HG02759 (cell line): ENCODE data around the gene CBX7.

Experiments
- ATAC-seq: cut with Tn5 transposase; IDR thresholded peaks from one replicate; pipeline ENCODE4 v1.9.1; 2021; ENCODE audit warnings: mild to moderate bottlenecking, moderate library complexity; ENCODE audit not compliant: unreplicated experiment

The CBX7 gene

DNA sequence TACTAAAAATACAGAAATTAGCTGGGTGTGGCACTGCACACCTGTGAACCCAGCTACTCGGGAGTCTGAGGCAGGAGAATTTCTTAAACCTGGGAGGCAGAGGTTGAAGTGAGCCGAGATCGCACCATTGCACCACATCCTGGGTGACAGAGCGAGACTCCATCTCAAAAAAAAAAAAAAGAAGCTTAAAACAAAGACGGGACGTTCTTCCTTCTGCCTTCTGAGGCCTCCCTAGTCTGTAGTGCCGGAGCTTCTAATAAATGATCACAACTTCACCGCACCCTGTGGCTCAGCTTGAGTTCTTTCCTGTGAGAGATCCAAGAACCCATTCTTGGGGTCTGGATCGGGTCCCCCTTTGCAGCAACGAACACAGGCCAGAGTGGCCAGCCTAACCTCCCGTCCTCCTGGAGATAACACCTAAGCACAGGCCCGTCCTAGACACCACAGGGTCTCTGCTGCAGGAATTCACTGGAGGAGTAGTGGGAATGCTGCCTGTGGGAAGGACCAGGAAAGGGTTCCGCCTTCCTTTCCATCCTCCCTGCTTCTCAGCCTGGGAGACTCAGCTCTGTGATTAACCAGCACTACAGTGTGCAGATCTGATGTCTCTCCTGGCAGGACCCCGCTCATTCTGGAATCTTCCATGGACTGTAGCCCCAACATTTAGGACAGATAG lies 57.6 kb downstream of the CBX7 start:
- ATAC-seq: no peak

- no peak for ATAC-seq
These were observed 60.2 kb downstream of the CBX7 start for GRCh38 chr22:39092111-39092862.

- no peak for ATAC-seq
These were observed 61.1 kb downstream of the CBX7 start for GRCh38 chr22:39091126-39092081.

DNA sequence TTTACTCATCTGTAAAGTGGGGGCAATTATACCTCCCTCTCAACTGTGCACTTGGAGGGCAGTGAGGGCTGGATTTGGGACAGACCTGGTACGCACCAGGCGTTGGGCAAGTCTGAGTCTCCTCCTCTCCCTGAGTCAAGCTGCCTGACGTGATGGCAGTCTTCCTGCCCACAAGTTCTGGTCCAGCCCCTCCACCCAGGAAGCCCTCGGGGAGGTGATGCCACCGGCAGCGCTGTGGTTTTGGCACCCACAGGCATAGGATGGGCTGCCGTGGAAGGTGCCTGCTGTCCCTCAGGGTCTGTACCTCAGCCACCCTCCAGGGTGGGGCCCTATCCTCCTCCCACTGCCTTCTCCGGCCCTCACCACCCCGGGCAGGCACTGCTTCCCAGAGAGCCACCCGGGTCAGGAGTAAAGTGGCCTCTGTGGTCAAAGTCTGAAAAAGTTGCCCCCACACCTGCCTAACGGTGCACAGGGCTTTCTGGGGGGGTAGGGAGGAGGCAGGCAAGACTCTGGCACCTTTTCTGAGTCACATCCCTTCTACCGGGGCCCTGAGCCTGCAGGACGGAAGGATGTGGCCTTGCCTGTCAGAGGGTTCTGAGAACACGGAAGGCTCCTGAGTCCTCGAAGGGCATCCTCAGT lies 61.9 kb downstream of the CBX7 start:
- no peak for ATAC-seq

GRCh38 chr22:39089928-39090327 lies 62.6 kb downstream of the CBX7 start:
- no peak for ATAC-seq

DNA sequence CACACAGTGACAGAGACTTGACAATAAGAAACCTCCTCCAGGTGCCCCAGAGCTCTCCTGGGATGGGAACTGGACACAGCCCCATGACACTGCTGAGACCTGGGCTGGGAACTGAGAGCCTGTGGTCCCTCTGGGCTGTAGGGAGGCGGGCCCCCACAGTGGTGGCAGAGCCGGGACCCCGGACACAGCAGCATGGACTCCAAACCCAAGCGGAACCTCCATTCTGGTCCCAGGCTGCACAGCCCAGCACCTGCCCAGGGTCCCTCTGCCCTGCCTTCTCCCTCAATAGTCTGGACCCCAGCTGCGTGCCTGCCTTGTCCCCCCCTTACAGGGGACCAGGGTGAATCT lies 63.8 kb downstream of the CBX7 start:
- ATAC-seq: no peak

DNA sequence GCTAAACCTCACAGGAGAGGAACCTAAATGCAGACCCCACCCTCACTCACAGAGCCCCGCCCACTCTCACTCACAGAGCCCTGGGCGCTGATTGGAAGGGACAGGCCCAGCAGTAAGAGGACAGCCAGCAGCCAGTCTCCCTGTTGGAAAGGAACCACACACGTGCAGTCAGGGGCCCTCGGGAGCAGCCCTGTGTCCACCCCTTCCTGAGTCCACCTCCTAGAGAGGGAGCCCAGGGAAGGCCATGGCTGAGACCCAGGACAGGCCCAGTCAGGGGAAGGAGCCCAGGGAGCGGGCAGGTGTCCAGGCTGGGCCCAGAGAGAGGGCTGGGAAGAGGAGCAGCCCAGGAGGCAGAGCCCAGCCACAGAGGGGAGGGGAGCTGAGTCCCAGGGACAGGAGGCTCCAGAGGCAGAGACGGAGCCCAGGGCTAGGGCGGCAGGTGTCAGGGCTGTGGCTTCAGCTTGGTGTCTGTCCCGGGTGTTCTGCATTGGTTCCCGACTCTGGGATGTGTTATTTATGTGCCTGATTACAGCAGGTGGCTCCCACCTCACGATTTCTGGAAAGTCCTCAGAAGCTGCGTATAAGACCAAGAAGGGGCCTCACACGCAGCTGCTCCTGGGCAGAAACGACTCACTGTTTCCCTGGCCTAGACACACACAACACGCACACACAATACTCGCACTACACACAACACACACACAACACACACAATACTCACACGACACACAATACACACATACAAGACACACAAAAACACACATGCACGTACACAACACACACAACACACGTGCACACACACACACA lies 64.4 kb downstream of the CBX7 start:
- no peak for ATAC-seq

GRCh38 chr22:39087098-39087497 lies 65.4 kb downstream of the CBX7 start:
- no peak for ATAC-seq

DNA sequence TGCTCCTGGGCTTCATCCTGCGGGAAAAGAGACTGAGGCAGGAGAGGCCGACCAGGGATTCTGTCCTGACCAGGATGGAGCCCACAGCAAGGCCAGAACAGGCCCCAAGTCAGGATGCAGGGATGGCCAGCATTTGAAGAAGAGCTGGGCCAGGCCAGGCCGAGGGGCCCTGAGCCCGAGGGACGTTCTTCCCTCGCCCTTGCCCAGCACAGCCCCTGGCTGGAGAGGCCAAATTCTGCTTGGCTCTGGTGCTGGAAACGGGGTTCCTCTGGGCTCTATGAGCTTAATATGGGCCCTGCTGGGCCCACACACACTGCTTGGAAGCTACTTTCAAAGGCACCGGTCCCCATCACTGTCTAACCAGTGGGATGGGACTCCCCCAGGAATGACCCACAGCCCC lies 67.8 kb downstream of the CBX7 start:
- ATAC-seq: no peak

GRCh38 chr22:39083212-39084165 lies 69.0 kb downstream of the CBX7 start:
- ATAC-seq: no peak

GRCh38 chr22:39081598-39081997 lies 70.9 kb downstream of the CBX7 start:
- ATAC-seq: no peak

- ATAC-seq: no peak
These were observed 71.5 kb downstream of the CBX7 start for GRCh38 chr22:39081016-39081415.
